ENCODE measurements around the gene MRPS7.

Gene MRPS7

GRCh38 chr17:75261336-75262111 is at the start of gene MRPS7, which contains the start of gene GGA3:
Gene MRPS7 (plus strand): TSS chr17:75261879. CDS start chr17:75261901, 22 bp downstream.
Gene GGA3 (minus strand): TSS chr17:75261606. CDS start chr17:75261587, 19 bp downstream.
- intact Hi-C loops (cut with DNase I), result loop anchor here (10.0 kb wide), 1 partner anchor 57 kb away; the partner anchor contains the start of gene NUP85
- DNase-seq, result peak; percentile 92 to 99 (median 96)

- intact Hi-C loops (cut with DNase I), result no loop called here
- peak in 2 of 10 donors; percentile 62 to 74 for DNase-seq
These were observed 43.5 kb upstream of the MRPS7 start for GRCh38 chr17:75218131-75218530.

GRCh38 chr17:75219815-75220214 is 41.9 kb upstream of the MRPS7 start:
- intact Hi-C loops (cut with DNase I), result no loop called here
- peak in 1 of 10 donors; percentile 38 for DNase-seq

- DNase-seq, result peak in 6 of 10 donors; percentile 29 to 92 (median 68)
- intact Hi-C loops (cut with DNase I), result no loop called here
These were observed 36.7 kb upstream of the MRPS7 start for GRCh38 chr17:75225016-75225415.

- no peak for DNase-seq
- intact Hi-C loops (cut with DNase I), result no loop called here
These were observed 34.0 kb upstream of the MRPS7 start for GRCh38 chr17:75227729-75228128.

- intact Hi-C loops (cut with DNase I), result no loop called here
- no peak for DNase-seq
These were observed 33.4 kb upstream of the MRPS7 start for GRCh38 chr17:75228305-75228704.

GRCh38 chr17:75228847-75229246 is 32.8 kb upstream of the MRPS7 start:
- intact Hi-C loops (cut with DNase I), result no loop called here
- peak in 1 of 10 donors; percentile 65 for DNase-seq

GRCh38 chr17:75231071-75231470 is 30.6 kb upstream of the MRPS7 start:
- no peak for DNase-seq
- intact Hi-C loops (cut with DNase I), result no loop called here

- intact Hi-C loops (cut with DNase I), result no loop called here
- DNase-seq, result no peak
These were observed 29.8 kb upstream of the MRPS7 start for GRCh38 chr17:75231741-75232464.

- intact Hi-C loops (cut with DNase I), result no loop called here
- peak in 1 of 10 donors; percentile 55 for DNase-seq
These were observed 28.9 kb upstream of the MRPS7 start for GRCh38 chr17:75232786-75233185.

- DNase-seq, result peak in 1 of 10 donors; percentile 79
- intact Hi-C loops (cut with DNase I), result no loop called here
These were observed 24.3 kb upstream of the MRPS7 start for GRCh38 chr17:75237100-75238014.

- DNase-seq, result peak in 1 of 10 donors; percentile 62
- intact Hi-C loops (cut with DNase I), result no loop called here
These were observed 23.6 kb upstream of the MRPS7 start for GRCh38 chr17:75238020-75238580.

- intact Hi-C loops (cut with DNase I), result no loop called here
- DNase-seq, result peak in 7 of 10 donors; percentile 55 to 94 (median 67)
These were observed 22.9 kb upstream of the MRPS7 start for GRCh38 chr17:75238684-75239191.

- no peak for DNase-seq
- intact Hi-C loops (cut with DNase I), result no loop called here
These were observed 22.5 kb upstream of the MRPS7 start for GRCh38 chr17:75239214-75239613.

GRCh38 chr17:75239778-75240393 is 21.8 kb upstream of the MRPS7 start:
- DNase-seq, result peak in 1 of 10 donors; percentile 69
- intact Hi-C loops (cut with DNase I), result no loop called here

GRCh38 chr17:75240394-75241142 is 21.1 kb upstream of the MRPS7 start:
- intact Hi-C loops (cut with DNase I), result no loop called here
- peak in 8 of 10 donors; percentile 37 to 96 (median 72) for DNase-seq

GRCh38 chr17:75241143-75241430 is 20.6 kb upstream of the MRPS7 start:
- peak in 1 of 10 donors; percentile 31 for DNase-seq

GRCh38 chr17:75241502-75241901 is 20.2 kb upstream of the MRPS7 start:
- intact Hi-C loops (cut with DNase I), result no loop called here
- DNase-seq, result no peak

More at GRCh38 chr17:75241143-75241430, 20.6 kb upstream of the MRPS7 start:
- intact Hi-C loops (cut with DNase I), result no loop called here

- DNase-seq, result peak in 2 of 10 donors; percentile 77 to 80
- intact Hi-C loops (cut with DNase I), result loop anchor here (2.0 kb wide), 1 partner anchor 27 kb away; no protein-coding TSS in a partner anchor
These were observed 19.7 kb upstream of the MRPS7 start for GRCh38 chr17:75241996-75242460.
